Panc1 (cell line): ENCODE results near the gene RNMT. TPM values are rescaled to one million over a fixed set of nuclear protein-coding genes. Genes with fewer than 3 reads are reported as not detected.

Experiments
- ATAC-seq: fragments of 200-7000 bp; cut with Tn5 transposase; 2 replicates; pipeline ENCODE4 v1.9.1; 2020; ENCODE audit warnings: mild to moderate bottlenecking, moderate library complexity
- BruUV-seq: library from RNA; stranded (reverse); fragments of 400-500 nt; replicated peaks from 2 replicates; lab custom pipeline; 2021; lab: Mats Ljungman, UMichigan
- CTCF ChIA-PET: fragments of 300-600 bp; sonication (Branson Sonifier 250); formaldehyde crosslinking; loops from one replicate; lab custom pipeline; 2022; ENCODE audit warnings: antibody characterized with exemption; lab: Charles Lee
- POLR2A ChIA-PET: fragments of 300-600 bp; sonication (Branson Sonifier 250); formaldehyde crosslinking; loops from one replicate; lab custom pipeline; 2022; ENCODE audit warnings: antibody characterized with exemption; lab: Charles Lee
- DNase-seq: peaks from one replicate; pipeline ENCODE4 v3.0.0-alpha.2; 2010; ENCODE audit warnings: low read depth, low spot score
- H3K27ac ChIP-seq: 2 replicates; pipeline ENCODE4 v1.5.1; 2011; ENCODE audit warnings: mild to moderate bottlenecking, low read length, inconsistent platforms
- H3K27me3 ChIP-seq: fragments of 200-500 bp; sonication (Bioruptor generic); 2 replicates; pipeline ENCODE4 v1.6.0; 2014; ENCODE audit warnings: low read length, inconsistent platforms; ENCODE audit not compliant: control insufficient read depth, insufficient read depth
- H3K36me3 ChIP-seq: fragments of 200-500 bp; sonication (Bioruptor generic); 2 replicates; pipeline ENCODE4 v1.5.1; 2014; ENCODE audit warnings: inconsistent platforms, mild to moderate bottlenecking, low read length, moderate library complexity; ENCODE audit not compliant: control insufficient read depth, insufficient read depth
- H3K4me1 ChIP-seq: 2 replicates; pipeline ENCODE4 v1.5.1; 2011; ENCODE audit warnings: inconsistent platforms, mild to moderate bottlenecking, low read length, moderate library complexity; ENCODE audit not compliant: control insufficient read depth, insufficient read depth
- H3K4me3 ChIP-seq, 2 experiments: 2 replicates each; pipeline ENCODE4 v1.5.1; 2011 to 2012; ENCODE audit warnings: low read depth in 2 of 2, low read length in 2 of 2, mild to moderate bottlenecking in 2 of 2, inconsistent platforms in 1 of 2, moderate library complexity in 1 of 2
- H3K9me3 ChIP-seq: fragments of 200-500 bp; sonication (Bioruptor generic); 2 replicates; pipeline ENCODE4 v1.5.1; 2014; ENCODE audit warnings: low read depth, mild to moderate bottlenecking, inconsistent platforms, low read length, moderate library complexity; ENCODE audit not compliant: control insufficient read depth, insufficient read depth
- CTCF ChIP-seq: fragments of 450-650 bp; IDR thresholded peaks from 2 replicates; pipeline ENCODE4 v1.5.1; 2017; ENCODE audit warnings: mild to moderate bottlenecking
- POLR2AphosphoS5 ChIP-seq: IDR thresholded peaks from 2 replicates; pipeline ENCODE4 v1.6.1; 2012; ENCODE audit warnings: mild to moderate bottlenecking, low read depth, low read length, moderate library complexity
- SIN3A ChIP-seq: IDR thresholded peaks from 2 replicates; pipeline ENCODE4 v1.6.1; 2012; ENCODE audit warnings: low read depth, mild to moderate bottlenecking, low read length, moderate library complexity, borderline replicate concordance; ENCODE audit not compliant: insufficient read depth
- TCF7L2 ChIP-seq: IDR thresholded peaks from 2 replicates; pipeline ENCODE4 v1.6.1; 2011; ENCODE audit warnings: mild to moderate bottlenecking, low read depth, low read length, inconsistent platforms
- in situ Hi-C: cut with HindIII; loops from 2 replicates; pipeline ENCODE4 v1.10.0; 2016; ENCODE audit warnings: low sequenced_read_pairs, low pct_unique_long_range_greater_than_20kb
- intact Hi-C: fragments of 100-400 bp; cut with micrococcal nuclease; formaldehyde crosslinking; loops from one replicate; pipeline ENCODE4 v1.10.0; 2022; ENCODE audit not compliant: unreplicated experiment
- total RNA-seq: library from RNA; stranded (reverse); gene quantifications from one replicate; pipeline ENCODE4 v1.2.1, GENCODE V29; 2021; ENCODE audit not compliant: unreplicated experiment
- TF ChIP-seq, protein P1 (sequence below), 2 experiments: IDR thresholded peaks; 2 replicates each; pipeline ENCODE4 v1.6.1; 2011 to 2012; ENCODE audit warnings: low read depth in 2 of 2, control low read depth in 1 of 2, low read length in 1 of 2, mild to moderate bottlenecking in 1 of 2, moderate library complexity in 1 of 2; ENCODE audit not compliant: insufficient read depth in 1 of 2

Gene RNMT
- total RNA-seq, 1 experiment from 2014 or later, result 26.9 TPM

DNA sequence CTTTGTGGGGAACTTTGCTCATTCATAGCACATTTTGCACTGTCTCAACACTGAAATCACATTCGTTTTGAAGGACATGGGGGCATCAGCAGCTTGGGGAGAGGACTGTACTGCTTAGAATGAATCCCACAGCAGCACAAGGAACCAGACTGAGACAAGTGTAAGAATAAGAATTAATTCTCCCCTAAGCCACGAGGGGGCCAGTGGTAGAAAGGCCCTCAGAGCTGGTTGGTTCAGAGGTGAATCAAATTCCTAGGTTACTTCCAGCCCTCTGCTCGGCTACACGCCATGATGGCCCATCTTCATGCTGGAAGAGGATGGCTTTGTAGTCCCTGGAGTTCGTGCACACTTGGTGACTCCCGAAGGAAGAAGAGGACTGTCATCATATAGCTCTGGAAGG, 85.5 kb downstream of the RNMT start:
- ATAC-seq, result peak; percentile 80
- POLR2A ChIA-PET, result no interaction called here
- DNase-seq, result no peak

DNA sequence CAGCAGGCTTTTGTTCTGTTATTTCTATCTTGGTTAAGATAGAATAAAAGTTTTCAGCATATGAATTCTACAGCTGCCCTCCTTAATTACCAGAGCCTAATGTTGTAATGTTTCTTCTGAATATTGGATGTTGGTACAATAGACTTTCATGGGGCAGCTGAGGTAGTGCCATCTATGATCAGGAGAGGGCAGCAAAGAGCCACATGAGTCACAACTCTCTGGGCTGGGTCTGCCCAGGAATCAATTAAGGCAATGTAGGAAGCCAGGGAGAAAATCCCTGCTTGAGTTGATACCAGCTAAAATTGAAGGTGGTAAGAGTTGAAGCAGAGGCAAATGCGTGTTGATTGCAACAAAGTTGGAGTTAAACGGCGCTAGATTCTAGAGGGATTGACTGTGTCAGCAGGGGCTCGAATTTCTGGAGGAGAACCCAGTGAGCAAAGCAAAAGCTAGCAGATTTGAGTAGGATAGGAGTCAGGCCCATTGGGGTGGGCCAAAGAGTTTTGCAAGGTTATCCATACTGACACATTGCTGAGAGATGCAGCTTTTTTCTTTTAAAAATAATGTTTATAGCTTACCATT, 86.9 kb downstream of the RNMT start:
- Histone ChIP-seq H3K27me3 (no peaks in the 10 kb centered on the region; the same call in 1 of the 2 replicates), H3K4me3 (no peak overlapping the region), H3K36me3 (no peaks in the 10 kb centered on the region), H3K4me1 (no peaks in the 10 kb centered on the region), H3K27ac (no peak overlapping the region), H3K9me3 (no peaks in the 10 kb centered on the region)
- BruUV-seq, result no TSS peak
- no peak for DNase-seq
- POLR2A ChIA-PET, result no interaction called here
- peak; percentile 91 for ATAC-seq
- TF ChIP-seq, protein P1, sequence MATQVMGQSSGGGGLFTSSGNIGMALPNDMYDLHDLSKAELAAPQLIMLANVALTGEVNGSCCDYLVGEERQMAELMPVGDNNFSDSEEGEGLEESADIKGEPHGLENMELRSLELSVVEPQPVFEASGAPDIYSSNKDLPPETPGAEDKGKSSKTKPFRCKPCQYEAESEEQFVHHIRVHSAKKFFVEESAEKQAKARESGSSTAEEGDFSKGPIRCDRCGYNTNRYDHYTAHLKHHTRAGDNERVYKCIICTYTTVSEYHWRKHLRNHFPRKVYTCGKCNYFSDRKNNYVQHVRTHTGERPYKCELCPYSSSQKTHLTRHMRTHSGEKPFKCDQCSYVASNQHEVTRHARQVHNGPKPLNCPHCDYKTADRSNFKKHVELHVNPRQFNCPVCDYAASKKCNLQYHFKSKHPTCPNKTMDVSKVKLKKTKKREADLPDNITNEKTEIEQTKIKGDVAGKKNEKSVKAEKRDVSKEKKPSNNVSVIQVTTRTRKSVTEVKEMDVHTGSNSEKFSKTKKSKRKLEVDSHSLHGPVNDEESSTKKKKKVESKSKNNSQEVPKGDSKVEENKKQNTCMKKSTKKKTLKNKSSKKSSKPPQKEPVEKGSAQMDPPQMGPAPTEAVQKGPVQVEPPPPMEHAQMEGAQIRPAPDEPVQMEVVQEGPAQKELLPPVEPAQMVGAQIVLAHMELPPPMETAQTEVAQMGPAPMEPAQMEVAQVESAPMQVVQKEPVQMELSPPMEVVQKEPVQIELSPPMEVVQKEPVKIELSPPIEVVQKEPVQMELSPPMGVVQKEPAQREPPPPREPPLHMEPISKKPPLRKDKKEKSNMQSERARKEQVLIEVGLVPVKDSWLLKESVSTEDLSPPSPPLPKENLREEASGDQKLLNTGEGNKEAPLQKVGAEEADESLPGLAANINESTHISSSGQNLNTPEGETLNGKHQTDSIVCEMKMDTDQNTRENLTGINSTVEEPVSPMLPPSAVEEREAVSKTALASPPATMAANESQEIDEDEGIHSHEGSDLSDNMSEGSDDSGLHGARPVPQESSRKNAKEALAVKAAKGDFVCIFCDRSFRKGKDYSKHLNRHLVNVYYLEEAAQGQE (IDR thresholded peaks at IDR 0.05; ENCODE audit: insufficient read depth in 1 of 2, low read depth in 2 of 2, low read length in 1 of 2), result no peak
- no peak for TF ChIP-seq TCF7L2
- TF ChIP-seq CTCF, result peak; percentile 88
- no peak for TF ChIP-seq SIN3A
- no peak for TF ChIP-seq POLR2AphosphoS5
- intact Hi-C loops, result no loop called here
- in situ Hi-C loops, result no loop called here
- CTCF ChIA-PET, result interaction anchor here (0.6 to 1.9 kb wide), 4 partner anchors 58 to 1221 kb away, joined by 3 to 6 read pairs (median 4); no protein-coding TSS in a partner anchor

More for the DNA sequence above, 85.5 kb downstream of the RNMT start:
- CTCF ChIA-PET, result interaction anchor here (0.6 to 0.9 kb wide), 2 partner anchors 21 to 207 kb away, joined by 3 to 4 read pairs; no protein-coding TSS in a partner anchor
- no peaks in the 10 kb centered on the region for H3K9me3 ChIP-seq
- intact Hi-C loops (no loop called here), in situ Hi-C loops (no loop called here)
- H3K4me3 ChIP-seq, result no peak overlapping the region
- TF ChIP-seq POLR2AphosphoS5 (no peak), CTCF (peak; percentile 48)
- H3K27ac ChIP-seq, result no peak overlapping the region
- H3K27me3 ChIP-seq, result no peaks in the 10 kb centered on the region; the same call in none of the 2 replicates
- no TSS peak for BruUV-seq
- no peaks in the 10 kb centered on the region for H3K36me3 ChIP-seq
- H3K4me1 ChIP-seq, result no peaks in the 10 kb centered on the region

Other genes starting within 250 kb of the RNMT start
- 21.0 TPM for gene FAM210A, start 115 bp upstream of the RNMT start, total RNA-seq
- not detected for gene MC5R, start 97.5 kb downstream of the RNMT start, total RNA-seq
- gene MC2R, start 188.9 kb downstream of the RNMT start, total RNA-seq, result 0.05 TPM